Stomach (tissue), 9 donors: Measurements from ENCODE around the gene BNIP3. TPM values are rescaled to one million over a fixed set of nuclear protein-coding genes. Genes with fewer than 3 reads are reported as not detected.

ENCODE experiments used
- DNase-seq, 2 donors: peaks; one replicate each; pipeline versions ENCODE4 v3.0.0 to v3.0.0-alpha.2; 2013 to 2019
- H3K27ac ChIP-seq, 5 donors: fragments of 200-600 bp in 4 of 5; sonication (generic) in 4 of 5; one replicate each; pipeline ENCODE4 v1.5.1; 2013 to 2019; ENCODE audit warnings: mild to moderate bottlenecking in 1 of 5, moderate library complexity in 1 of 5
- H3K27me3 ChIP-seq, 3 donors: fragments of 200-600 bp; sonication (generic); one replicate each; pipeline ENCODE4 v1.5.1; 2017 to 2019; ENCODE audit warnings: mixed run types in 1 of 3
- H3K36me3 ChIP-seq, 4 donors: fragments of 200-600 bp; sonication (generic); 1 replicate in 3 of 4; 2 replicates in 1 of 4; pipeline ENCODE4 v1.5.1; 2016 to 2019
- H3K4me1 ChIP-seq, 4 donors: fragments of 200-600 bp; sonication (generic); one replicate each; pipeline ENCODE4 v1.5.1; 2016 to 2019
- H3K4me3 ChIP-seq, 4 donors: fragments of 200-600 bp; sonication (generic) in 3 of 4; one replicate each; pipeline ENCODE4 v1.5.1; 2016 to 2019; ENCODE audit warnings: mild to moderate bottlenecking in 1 of 4
- H3K9me3 ChIP-seq, 4 donors: fragments of 200-600 bp; sonication (generic); one replicate each; pipeline ENCODE4 v1.5.1; 2016 to 2019
- EP300 ChIP-seq: sonication (generic); formaldehyde crosslinking; IDR thresholded peaks from one replicate; pipeline ENCODE4 v1.6.1; 2017; ENCODE audit warnings: antibody characterized with exemption
- POLR2A ChIP-seq, 4 donors: fragments of 450-650 bp; IDR thresholded peaks; one replicate each; pipeline ENCODE4 v1.6.1; 2016; ENCODE audit warnings: antibody characterized with exemption in 4 of 4, control low read depth in 2 of 4, mild to moderate bottlenecking in 1 of 4, moderate library complexity in 1 of 4
- POLR2AphosphoS5 ChIP-seq, 3 donors: sonication (generic); formaldehyde crosslinking; IDR thresholded peaks; one replicate each; pipeline ENCODE4 v1.6.1; 2016; ENCODE audit warnings: antibody characterized with exemption in 3 of 3
- WGBS, 5 donors: extraction: QIAGEN DNeasy Blood & Tissue Kit in 3 of 5; methylation state at CpG; one replicate each; pipeline versions ENCODE4 v1.1.5 to v1.1.7; 2013 to 2018; 5-methylcytosine and 5-hydroxymethylcytosine counted together
- intact Hi-C: fragments of 100-400 bp; cut with DNase I; formaldehyde crosslinking; loops from one replicate; pipeline ENCODE4 v1.15.1; 2023; ENCODE audit warnings: low total_unique reads
- polyA plus RNA-seq, 3 donors: library from polyadenylated mRNA; stranded (reverse); fragments of 200-250 nt; gene quantifications; one replicate each; pipeline ENCODE4 v1.2.3, GENCODE V29; 2013
- total RNA-seq, 5 donors: library from RNA; depleted of rRNA; stranded (reverse); fragments of >200 nt; gene quantifications; one replicate each; pipeline versions ENCODE4 v1.1.0 to v1.2.3, GENCODE V29; 2014 to 2016
- TF ChIP-seq, protein P1 (sequence below), 7 experiments: fragments of 450-650 bp in 4 of 7; fragments of 200-600 bp in 3 of 7; sonication (generic) in 3 of 7; IDR thresholded peaks; one replicate each; pipeline ENCODE4 v1.5.1; 2016 to 2019; ENCODE audit warnings: antibody characterized with exemption in 7 of 7, control low read depth in 2 of 7, mild to moderate bottlenecking in 1 of 7
- donor health status: healthy with polysubstance abuse.
- donor health status: Bipolar disorder and iron deficiency.
- donor health status: healthy.

The BNIP3 gene
- total and polyA plus RNA-seq, 8 donors, result 9.8 to 81.7 (median 22.0) TPM

DNA sequence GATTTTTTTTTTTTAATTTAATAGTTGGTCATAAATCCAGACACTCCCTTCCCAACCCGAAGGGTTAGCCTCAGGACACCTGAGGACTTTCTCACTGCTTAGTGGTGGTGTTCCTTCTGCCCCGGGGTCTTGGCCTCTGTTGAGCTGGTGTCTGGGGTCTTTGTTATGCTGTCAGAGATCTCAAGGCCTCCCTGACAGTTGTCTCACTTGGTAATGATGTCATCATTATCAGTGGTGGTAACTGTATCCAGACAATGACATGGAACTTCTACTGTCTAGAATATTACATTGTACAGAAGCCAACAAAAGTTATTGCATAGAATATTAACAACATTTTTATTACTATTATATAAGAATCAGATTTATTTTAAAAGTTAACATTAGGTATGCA lies 48.0 kb downstream of the BNIP3 start:
- no peak for DNase-seq
- H3K4me1 ChIP-seq, result peaks cover 4 to 52% (median 27%) of the 10 kb centered on the region in 4 donors
- H3K27ac ChIP-seq, result peak overlapping the region in 2 of 5 donors; percentile 15 to 67
- no peak for TF ChIP-seq POLR2AphosphoS5 (IDR thresholded peaks at IDR 0.05)
- TF ChIP-seq EP300, result no peak
- no peak for TF ChIP-seq POLR2A (IDR thresholded peaks at IDR 0.05)
- TF ChIP-seq, protein P1, sequence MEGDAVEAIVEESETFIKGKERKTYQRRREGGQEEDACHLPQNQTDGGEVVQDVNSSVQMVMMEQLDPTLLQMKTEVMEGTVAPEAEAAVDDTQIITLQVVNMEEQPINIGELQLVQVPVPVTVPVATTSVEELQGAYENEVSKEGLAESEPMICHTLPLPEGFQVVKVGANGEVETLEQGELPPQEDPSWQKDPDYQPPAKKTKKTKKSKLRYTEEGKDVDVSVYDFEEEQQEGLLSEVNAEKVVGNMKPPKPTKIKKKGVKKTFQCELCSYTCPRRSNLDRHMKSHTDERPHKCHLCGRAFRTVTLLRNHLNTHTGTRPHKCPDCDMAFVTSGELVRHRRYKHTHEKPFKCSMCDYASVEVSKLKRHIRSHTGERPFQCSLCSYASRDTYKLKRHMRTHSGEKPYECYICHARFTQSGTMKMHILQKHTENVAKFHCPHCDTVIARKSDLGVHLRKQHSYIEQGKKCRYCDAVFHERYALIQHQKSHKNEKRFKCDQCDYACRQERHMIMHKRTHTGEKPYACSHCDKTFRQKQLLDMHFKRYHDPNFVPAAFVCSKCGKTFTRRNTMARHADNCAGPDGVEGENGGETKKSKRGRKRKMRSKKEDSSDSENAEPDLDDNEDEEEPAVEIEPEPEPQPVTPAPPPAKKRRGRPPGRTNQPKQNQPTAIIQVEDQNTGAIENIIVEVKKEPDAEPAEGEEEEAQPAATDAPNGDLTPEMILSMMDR (IDR thresholded peaks at IDR 0.05), result no peak
- H3K9me3 ChIP-seq, result no peaks in the 10 kb centered on the region
- H3K36me3 ChIP-seq, result peaks cover 10 to 46% (median 43%) of the 10 kb centered on the region in 4 donors
- WGBS, 5 donors, result 90 to 96% (median 95%) methylated on average over 2 of the region's 2 CpGs
- H3K27me3 ChIP-seq, result no peaks in the 10 kb centered on the region
- H3K4me3 ChIP-seq, result no peak overlapping the region
- intact Hi-C loops, result no loop called here

DNA sequence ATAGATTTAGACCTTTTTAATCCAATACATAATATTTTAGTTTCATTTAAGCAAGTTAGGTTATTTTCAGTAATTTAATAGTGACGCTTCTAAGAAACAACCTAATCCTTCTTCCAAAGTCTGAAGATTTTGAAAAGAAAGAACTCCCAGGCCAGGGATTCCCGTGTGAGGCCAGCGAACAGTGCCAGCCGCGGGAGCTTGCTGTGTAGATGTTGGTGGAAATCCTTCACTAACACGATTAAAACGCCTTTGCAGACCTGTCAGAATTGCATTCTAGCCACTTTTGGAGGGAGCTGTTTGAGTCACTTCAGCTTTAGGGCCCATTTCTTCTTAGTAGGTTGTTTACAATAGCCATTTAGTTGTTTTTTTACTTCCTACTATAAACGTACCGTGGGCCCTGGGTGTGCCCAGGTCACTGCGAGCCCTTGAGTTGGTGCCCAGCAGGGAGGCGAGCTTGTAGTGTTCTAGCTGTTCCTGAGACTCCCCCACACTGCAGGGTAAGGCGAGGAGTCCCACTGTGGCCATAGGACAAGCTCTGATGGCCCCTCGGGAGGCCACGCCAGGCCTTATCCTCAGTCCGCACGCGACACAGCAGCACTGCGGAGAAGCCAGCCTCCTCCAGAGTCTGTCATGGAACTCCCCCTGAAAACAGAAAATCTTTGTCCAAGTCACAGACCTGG lies 48.6 kb downstream of the BNIP3 start:
- Histone ChIP-seq H3K27me3 (no peaks in the 10 kb centered on the region), H3K36me3 (peaks cover 6 to 41% (median 38%) of the 10 kb centered on the region in 4 donors), H3K4me1 (peaks cover 5 to 57% (median 30%) of the 10 kb centered on the region in 4 donors), H3K27ac (peak overlapping the region in 2 of 5 donors; percentile 15 to 67), H3K4me3 (no peak overlapping the region), H3K9me3 (no peaks in the 10 kb centered on the region)
- DNase-seq, result no peak
- intact Hi-C loops, result no loop called here
- 76 to 89% (median 88%) methylated on average over 18 of the region's 18 CpGs for WGBS, 5 donors
- TF ChIP-seq POLR2AphosphoS5 (IDR thresholded peaks at IDR 0.05) (no peak), EP300 (no peak), POLR2A (IDR thresholded peaks at IDR 0.05) (no peak)
- TF ChIP-seq, protein P1 (IDR thresholded peaks at IDR 0.05), result no peak

DNA sequence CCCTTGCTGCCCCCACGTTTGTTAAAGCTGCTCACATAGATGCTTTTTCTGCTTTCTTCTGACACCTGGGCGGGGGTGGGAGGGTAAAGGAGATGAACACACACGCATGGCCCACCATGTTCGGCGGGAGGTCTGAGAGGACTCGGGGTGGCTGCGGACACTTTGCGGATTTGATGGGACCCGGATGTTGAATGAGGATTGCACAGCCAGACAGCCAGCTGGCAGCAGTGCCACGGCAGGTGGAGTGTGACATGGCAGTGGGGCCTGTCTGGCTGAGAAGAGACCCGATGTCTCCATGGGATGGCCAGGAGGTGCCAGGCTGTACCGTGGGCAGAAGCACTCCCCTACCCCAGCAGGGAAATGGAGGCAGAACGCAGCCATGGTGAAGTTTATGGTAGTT lies 49.7 kb downstream of the BNIP3 start:
- Histone ChIP-seq H3K27ac (peak overlapping the region in 2 of 5 donors; percentile 1 to 67), H3K36me3 (peaks cover 6 to 29% (median 26%) of the 10 kb centered on the region in 4 donors), H3K4me3 (no peak overlapping the region), H3K27me3 (no peaks in the 10 kb centered on the region), H3K9me3 (no peaks in the 10 kb centered on the region), H3K4me1 (peaks cover 13 to 69% (median 40%) of the 10 kb centered on the region in 4 donors)
- WGBS, 5 donors, result 90 to 94% (median 92%) methylated on average over 13 of the region's 13 CpGs
- intact Hi-C loops, result no loop called here
- DNase-seq, result peak in 1 of 2 donors; percentile 18
- TF ChIP-seq EP300 (no peak), POLR2AphosphoS5 (IDR thresholded peaks at IDR 0.05) (no peak), POLR2A (IDR thresholded peaks at IDR 0.05) (no peak)
- TF ChIP-seq, protein P1 (IDR thresholded peaks at IDR 0.05), result no peak

DNA sequence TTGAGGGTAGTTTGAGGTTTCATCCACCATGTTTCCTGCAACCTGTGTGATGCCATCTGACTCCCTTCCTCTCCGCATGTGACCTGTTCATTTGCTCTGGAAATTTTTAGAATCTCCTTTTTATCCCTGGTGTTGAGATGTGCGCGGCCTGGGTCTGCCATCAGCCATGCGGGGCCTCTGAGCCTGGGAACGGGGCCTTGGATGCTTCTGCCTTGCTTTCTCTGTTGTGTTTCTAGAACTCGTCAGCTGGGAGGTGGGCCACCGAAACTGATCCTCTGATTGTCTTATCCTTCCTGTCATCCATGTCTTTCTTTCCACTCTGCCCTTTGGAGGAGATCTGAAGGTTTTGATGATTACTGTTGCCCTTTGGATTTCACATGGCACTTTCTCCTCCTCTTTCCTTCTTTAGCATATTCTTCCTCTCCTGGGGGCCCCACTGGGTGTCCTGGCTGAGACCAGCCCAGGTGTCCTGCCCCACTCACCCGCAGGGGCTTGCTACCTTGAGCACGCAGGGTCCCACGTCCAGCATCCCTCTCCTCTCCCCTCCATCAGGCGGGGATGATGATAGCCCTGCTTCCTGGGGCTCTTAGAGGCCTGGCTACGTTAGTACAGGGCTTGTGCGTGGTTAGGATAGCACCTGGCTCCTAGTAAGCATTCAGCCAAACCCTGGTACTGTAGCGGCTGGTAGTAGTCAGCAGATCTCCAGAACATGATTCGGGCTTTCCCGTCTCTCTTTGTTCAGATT lies 51.0 kb downstream of the BNIP3 start:
- TF ChIP-seq, protein P1 (IDR thresholded peaks at IDR 0.05), result no peak
- no peak for TF ChIP-seq POLR2AphosphoS5 (IDR thresholded peaks at IDR 0.05)
- no peak for TF ChIP-seq EP300
- TF ChIP-seq POLR2A (IDR thresholded peaks at IDR 0.05), result no peak
- Histone ChIP-seq H3K4me1 (peaks cover 13 to 69% (median 41%) of the 10 kb centered on the region in 4 donors), H3K36me3 (peaks cover under 1 to 17% (median 16%) of the 10 kb centered on the region in 4 donors), H3K9me3 (peaks cover 0 to 2% (median under 1%) of the 10 kb centered on the region in 4 donors), H3K27me3 (no peaks in the 10 kb centered on the region), H3K27ac (peak overlapping the region in 2 of 5 donors; percentile 1 to 67), H3K4me3 (no peak overlapping the region)
- no peak for DNase-seq
- intact Hi-C loops, result no loop called here
- 93 to 96% (median 95%) methylated on average over 16 of the region's 16 CpGs for WGBS, 5 donors
